ENCODE data around the gene SNHG17.

DNA sequence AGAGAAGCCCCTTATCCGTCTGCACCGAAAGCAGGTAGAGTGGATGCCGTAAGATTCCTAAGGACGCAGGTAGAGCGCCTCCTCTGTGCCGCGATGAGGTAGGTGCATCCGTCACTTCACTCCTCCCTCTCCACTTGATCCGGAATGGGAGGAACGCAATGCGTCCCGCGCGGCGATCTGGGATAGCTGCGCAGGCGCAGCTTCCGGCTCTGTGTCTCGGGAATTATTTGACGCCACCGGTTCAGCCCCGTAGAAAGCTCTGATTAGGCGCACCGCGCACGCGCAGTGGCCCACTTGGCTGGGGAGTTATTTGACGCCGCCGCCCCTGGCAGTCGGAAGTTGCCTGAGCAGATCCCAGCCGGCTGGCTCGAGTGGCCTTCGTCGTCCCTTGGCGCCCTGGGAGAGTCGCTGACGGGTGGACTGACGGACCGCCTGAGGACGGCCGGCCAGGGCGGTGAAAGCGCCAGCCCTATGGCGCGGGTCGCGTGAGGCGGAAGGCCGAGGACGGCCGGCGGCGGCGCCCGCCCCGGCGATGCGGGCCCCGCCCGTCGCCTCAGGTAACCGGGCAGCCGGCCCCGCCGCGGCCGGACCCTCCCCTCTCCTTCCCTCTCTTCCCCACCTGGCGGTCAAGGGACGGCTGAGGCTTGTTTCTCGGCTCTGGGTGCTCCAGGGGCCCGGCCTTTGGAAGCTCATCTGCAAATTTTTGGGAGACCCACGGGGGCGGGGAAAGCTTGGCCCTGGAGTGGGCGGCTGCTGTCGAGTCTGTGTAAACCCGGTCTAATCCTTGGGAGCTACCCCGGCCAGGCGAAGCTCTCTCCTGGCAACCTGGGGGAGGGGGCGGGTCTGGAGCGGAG lies 37.6 kb upstream of the SNHG17 start, which contains the start of gene RALGAPB:
- TF ChIP-seq, protein P1, sequence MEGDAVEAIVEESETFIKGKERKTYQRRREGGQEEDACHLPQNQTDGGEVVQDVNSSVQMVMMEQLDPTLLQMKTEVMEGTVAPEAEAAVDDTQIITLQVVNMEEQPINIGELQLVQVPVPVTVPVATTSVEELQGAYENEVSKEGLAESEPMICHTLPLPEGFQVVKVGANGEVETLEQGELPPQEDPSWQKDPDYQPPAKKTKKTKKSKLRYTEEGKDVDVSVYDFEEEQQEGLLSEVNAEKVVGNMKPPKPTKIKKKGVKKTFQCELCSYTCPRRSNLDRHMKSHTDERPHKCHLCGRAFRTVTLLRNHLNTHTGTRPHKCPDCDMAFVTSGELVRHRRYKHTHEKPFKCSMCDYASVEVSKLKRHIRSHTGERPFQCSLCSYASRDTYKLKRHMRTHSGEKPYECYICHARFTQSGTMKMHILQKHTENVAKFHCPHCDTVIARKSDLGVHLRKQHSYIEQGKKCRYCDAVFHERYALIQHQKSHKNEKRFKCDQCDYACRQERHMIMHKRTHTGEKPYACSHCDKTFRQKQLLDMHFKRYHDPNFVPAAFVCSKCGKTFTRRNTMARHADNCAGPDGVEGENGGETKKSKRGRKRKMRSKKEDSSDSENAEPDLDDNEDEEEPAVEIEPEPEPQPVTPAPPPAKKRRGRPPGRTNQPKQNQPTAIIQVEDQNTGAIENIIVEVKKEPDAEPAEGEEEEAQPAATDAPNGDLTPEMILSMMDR (IDR thresholded peaks at IDR 0.05), result peak in 1 of 2 donors; percentile 41
- TF ChIP-seq POLR2A (IDR thresholded peaks at IDR 0.05), result no peak
- TF ChIP-seq POLR2AphosphoS5 (IDR thresholded peaks at IDR 0.05), result peak in 1 of 3 donors; percentile 55
